Progenitor cell of endocrine pancreas (in vitro differentiated cells): ENCODE data around the gene PIGO. TPM values are rescaled to one million over a fixed set of nuclear protein-coding genes. Genes with fewer than 3 reads are reported as not detected.

ENCODE experiments used
- DNase-seq: peaks from one replicate; pipeline ENCODE4 v3.0.0; 2021; ENCODE audit warnings: low spot score; ENCODE audit not compliant: unreplicated experiment
- H3K27ac Mint-ChIP-seq: 2 replicates; pipeline ENCODE4 v1.8.0; 2021; ENCODE audit warnings: mild to moderate bottlenecking, moderate library complexity, mixed read lengths
- H3K27me3 Mint-ChIP-seq: 2 replicates; pipeline ENCODE4 v1.8.0; 2021; ENCODE audit warnings: mixed read lengths
- H3K36me3 Mint-ChIP-seq: 2 replicates; pipeline ENCODE4 v1.8.0; 2022; ENCODE audit warnings: mixed read lengths; ENCODE audit not compliant: insufficient read depth
- H3K4me1 Mint-ChIP-seq: 2 replicates; pipeline ENCODE4 v1.8.0; 2021; ENCODE audit warnings: low read depth, mixed read lengths
- H3K4me3 Mint-ChIP-seq: 2 replicates; pipeline ENCODE4 v1.8.0; 2021; ENCODE audit warnings: low read depth, mild to moderate bottlenecking, moderate library complexity, mixed read lengths
- H3K9me3 Mint-ChIP-seq: 2 replicates; pipeline ENCODE4 v1.8.0; 2021; ENCODE audit warnings: low read depth, mixed read lengths
- CTCF ChIP-seq: fragments of 200-600 bp; sonication (generic); IDR thresholded peaks from one replicate; pipeline ENCODE4 v1.5.0; 2021; ENCODE audit warnings: antibody characterized with exemption, mild to moderate bottlenecking; ENCODE audit not compliant: unreplicated experiment
- long read RNA-seq: library from polyadenylated mRNA; unstranded; transcript quantifications from one replicate; pipeline ENCODE4 v2.0.0, GENCODE V29; 2020
- total RNA-seq: library from RNA; stranded (reverse); gene quantifications from 2 replicates; pipeline ENCODE4 v1.2.1, GENCODE V29; 2021

PIGO gene
- total RNA-seq: 27.3 and 31.5 TPM in 2 replicates
- long read RNA-seq, full-length matches to known transcripts: 30 of 109 reads
- long read RNA-seq, partial matches to known transcripts: 30 of 109 reads
- long read RNA-seq, other reads (novel, unspliced or antisense): 49 of 109 reads

- no peaks in the 10 kb centered on the region for H3K9me3 Mint-ChIP-seq
- H3K27me3 Mint-ChIP-seq: no peaks in the 10 kb centered on the region
- H3K4me1 Mint-ChIP-seq: peaks cover 9% of the 10 kb centered on the region
- H3K4me3 Mint-ChIP-seq: peak within 1 kb of the TSS; percentile 90
- H3K27ac Mint-ChIP-seq: peak within 1 kb of the TSS; percentile 98
- TF ChIP-seq CTCF: peak; percentile 72
- peaks cover 13% of the 10 kb centered on the region for H3K36me3 Mint-ChIP-seq
- DNase-seq: peak; percentile 92
Measured at GRCh38 chr9:35096035-35096849, at the start of gene PIGO. TSS of gene PIGO (minus strand) at chr9:35096591. CDS start at chr9:35095565, 1,026 bp downstream.

- no peak for TF ChIP-seq CTCF
- no peaks in the 10 kb centered on the region for H3K27me3 Mint-ChIP-seq
- H3K4me1 Mint-ChIP-seq: peaks cover 3% of the 10 kb centered on the region
- peaks cover 13% of the 10 kb centered on the region for H3K9me3 Mint-ChIP-seq
- no peaks in the 10 kb centered on the region for H3K36me3 Mint-ChIP-seq
- no peak for DNase-seq
- no peak overlapping the region for H3K4me3 Mint-ChIP-seq
- H3K27ac Mint-ChIP-seq: no peak overlapping the region
Measured at GRCh38 chr9:35142037-35142436, 45.6 kb upstream of the PIGO start.

- Mint-ChIP-seq H3K27me3 (no peaks in the 10 kb centered on the region), H3K9me3 (peaks cover 9% of the 10 kb centered on the region), H3K36me3 (no peaks in the 10 kb centered on the region), H3K4me3 (no peak overlapping the region), H3K4me1 (peaks cover 4% of the 10 kb centered on the region), H3K27ac (no peak overlapping the region)
- no peak for DNase-seq
- TF ChIP-seq CTCF: no peak
Measured at GRCh38 chr9:35140093-35140492, 43.7 kb upstream of the PIGO start.

GRCh38 chr9:35136866-35137265 is 40.5 kb upstream of the PIGO start:
- no peak overlapping the region for H3K27ac Mint-ChIP-seq
- TF ChIP-seq CTCF: no peak
- H3K36me3 Mint-ChIP-seq: peaks cover 2% of the 10 kb centered on the region
- peaks cover 21% of the 10 kb centered on the region for H3K9me3 Mint-ChIP-seq
- H3K27me3 Mint-ChIP-seq: no peaks in the 10 kb centered on the region
- DNase-seq: no peak
- H3K4me3 Mint-ChIP-seq: no peak overlapping the region
- peaks cover 4% of the 10 kb centered on the region for H3K4me1 Mint-ChIP-seq

GRCh38 chr9:35135988-35136387 is 39.6 kb upstream of the PIGO start:
- H3K36me3 Mint-ChIP-seq: peaks cover 2% of the 10 kb centered on the region
- peaks cover 21% of the 10 kb centered on the region for H3K9me3 Mint-ChIP-seq
- peaks cover 4% of the 10 kb centered on the region for H3K4me1 Mint-ChIP-seq
- H3K4me3 Mint-ChIP-seq: no peak overlapping the region
- no peaks in the 10 kb centered on the region for H3K27me3 Mint-ChIP-seq
- TF ChIP-seq CTCF: no peak
- no peak for DNase-seq
- H3K27ac Mint-ChIP-seq: no peak overlapping the region
